ENCODE results near the gene ZNF646. TPM values are rescaled to one million over a fixed set of nuclear protein-coding genes. Genes with fewer than 3 reads are reported as not detected.

ZNF646 gene
- total and polyA plus RNA-seq, 4 donors = 0.89 to 9.6 (median 4.0) TPM

GRCh38 chr16:31089199-31089598 lies 15.0 kb downstream of the ZNF646 start:
- 96% methylated on average over 8 of the region's 8 CpGs for WGBS
- Histone ChIP-seq H3K27me3 (ENCODE audit: control insufficient read depth in 4 of 4, insufficient read depth in 4 of 4, low read length in 3 of 4) (no peaks in the 10 kb centered on the region), H3K4me3 (ENCODE audit: low read depth in 1 of 3, low read length in 3 of 3) (no peak overlapping the region), H3K27ac (ENCODE audit: low read depth in 1 of 2, low read length in 2 of 2) (no peak overlapping the region), H3K36me3 (ENCODE audit: control insufficient read depth in 4 of 4, insufficient read depth in 3 of 4, low read depth in 1 of 4, low read length in 3 of 4) (peaks cover 13 to 39% (median 25%) of the 10 kb centered on the region in 4 donors), H3K4me1 (ENCODE audit: control insufficient read depth in 4 of 4, insufficient read depth in 4 of 4, low read length in 3 of 4) (peaks cover 0 to 12% (median 8%) of the 10 kb centered on the region in 4 donors), H3K9me3 (ENCODE audit: control insufficient read depth in 4 of 4, low read length in 3 of 4) (no peaks in the 10 kb centered on the region), H3K9ac (ENCODE audit: low read depth in 1 of 2, low read length in 2 of 2) (no peak overlapping the region)
- TF ChIP-seq HNF4A (conservative IDR thresholded peaks at IDR 0.05) (no peak), EGR1 (IDR thresholded peaks at IDR 0.05; ENCODE audit: low read depth in 2 of 2) (no peak), NR2F2 (IDR thresholded peaks at IDR 0.05) (no peak), FOXA1 (IDR thresholded peaks at IDR 0.05) (no peak), TAF1 (conservative IDR thresholded peaks at IDR 0.05) (no peak)
- no peak for DNase-seq (ENCODE audit: low spot score)

- Histone ChIP-seq H3K4me1 (ENCODE audit: control insufficient read depth in 4 of 4, insufficient read depth in 4 of 4, low read length in 3 of 4) (peaks cover 0 to 16% (median 9%) of the 10 kb centered on the region in 4 donors), H3K36me3 (ENCODE audit: control insufficient read depth in 4 of 4, insufficient read depth in 3 of 4, low read depth in 1 of 4, low read length in 3 of 4) (peaks cover 11 to 30% (median 20%) of the 10 kb centered on the region in 4 donors), H3K9me3 (ENCODE audit: control insufficient read depth in 4 of 4, low read length in 3 of 4) (no peaks in the 10 kb centered on the region), H3K27me3 (ENCODE audit: control insufficient read depth in 4 of 4, insufficient read depth in 4 of 4, low read length in 3 of 4) (no peaks in the 10 kb centered on the region), H3K27ac (ENCODE audit: low read depth in 1 of 2, low read length in 2 of 2) (no peak overlapping the region), H3K9ac (ENCODE audit: low read depth in 1 of 2, low read length in 2 of 2) (no peak overlapping the region), H3K4me3 (ENCODE audit: low read depth in 1 of 3, low read length in 3 of 3) (no peak overlapping the region)
- 96% methylated on average over 2 of the region's 2 CpGs for WGBS
- TF ChIP-seq YY1 (IDR thresholded peaks at IDR 0.05) = no peak
- DNase-seq (ENCODE audit: low spot score) = no peak
Observed at GRCh38 chr16:31090540-31090939, 16.3 kb downstream of the ZNF646 start.

GRCh38 chr16:31092330-31092729 lies 18.1 kb downstream of the ZNF646 start:
- no peak overlapping the region for H3K27ac ChIP-seq (ENCODE audit: low read depth in 1 of 2, low read length in 2 of 2)
- no peak for TF ChIP-seq FOXA2 (IDR thresholded peaks at IDR 0.05)
- no peak for TF ChIP-seq REST (IDR thresholded peaks at IDR 0.05)
- no peak for TF ChIP-seq HNF4G (IDR thresholded peaks at IDR 0.05)
- no peak for TF ChIP-seq YY1 (IDR thresholded peaks at IDR 0.05)
- no peak for TF ChIP-seq JUND (IDR thresholded peaks at IDR 0.05)
- TF ChIP-seq RXRA (IDR thresholded peaks at IDR 0.05) = no peak
- no peak for TF ChIP-seq GABPA (IDR thresholded peaks at IDR 0.05 in 1 of 2, conservative IDR thresholded peaks at IDR 0.05 in 1 of 2)
- H3K36me3 ChIP-seq (ENCODE audit: control insufficient read depth in 4 of 4, insufficient read depth in 3 of 4, low read depth in 1 of 4, low read length in 3 of 4) = peaks cover 8 to 21% (median 14%) of the 10 kb centered on the region in 4 donors
- H3K4me1 ChIP-seq (ENCODE audit: control insufficient read depth in 4 of 4, insufficient read depth in 4 of 4, low read length in 3 of 4) = peaks cover 0 to 19% (median 11%) of the 10 kb centered on the region in 4 donors
- no peak overlapping the region for H3K9ac ChIP-seq (ENCODE audit: low read depth in 1 of 2, low read length in 2 of 2)
- WGBS = 95% methylated on average over 5 of the region's 5 CpGs
- no peaks in the 10 kb centered on the region for H3K27me3 ChIP-seq (ENCODE audit: control insufficient read depth in 4 of 4, insufficient read depth in 4 of 4, low read length in 3 of 4)
- H3K9me3 ChIP-seq (ENCODE audit: control insufficient read depth in 4 of 4, low read length in 3 of 4) = no peaks in the 10 kb centered on the region
- DNase-seq (ENCODE audit: low spot score) = no peak
- H3K4me3 ChIP-seq (ENCODE audit: low read depth in 1 of 3, low read length in 3 of 3) = no peak overlapping the region

Measured in liver (tissue), 9 donors.